Fibroblast of villous mesenchyme (primary cell): ENCODE results near the gene SUCLG2. TPM values are rescaled to one million over a fixed set of nuclear protein-coding genes. Genes with fewer than 3 reads are reported as not detected.

Experiments used
- DNase-seq: peaks from one replicate; pipeline ENCODE4 v3.0.0-alpha.2; 2010; ENCODE audit warnings: low read depth
- H3K4me3 ChIP-seq: 2 replicates; pipeline ENCODE4 v1.5.1; 2011; ENCODE audit warnings: low read depth, mild to moderate bottlenecking, low read length
- CTCF ChIP-seq: IDR thresholded peaks from 2 replicates; pipeline ENCODE4 v1.5.1; 2012; ENCODE audit warnings: low read depth, mild to moderate bottlenecking, low read length; ENCODE audit not compliant: insufficient read depth
- total RNA-seq: library from RNA; depleted of rRNA; stranded (reverse); fragments of >200 nt; gene quantifications from 2 replicates; pipeline ENCODE4 v1.2.3, GENCODE V29; 2012

SUCLG2 gene
- total RNA-seq, 1 donor, result 45.8 TPM

GRCh38 chr3:67377299-67377698 is 277.1 kb downstream of the SUCLG2 start:
- no peak for DNase-seq
- TF ChIP-seq CTCF, result no peak
- no peak overlapping the region for H3K4me3 ChIP-seq

- no peak overlapping the region for H3K4me3 ChIP-seq
- TF ChIP-seq CTCF, result no peak
- peak; percentile 74 for DNase-seq
Measured at GRCh38 chr3:67376416-67376815, 278.0 kb downstream of the SUCLG2 start.

GRCh38 chr3:67375976-67376375 is 278.4 kb downstream of the SUCLG2 start:
- H3K4me3 ChIP-seq, result no peak overlapping the region
- TF ChIP-seq CTCF, result no peak
- peak; percentile 86 for DNase-seq

- peak; percentile 75 for DNase-seq
- H3K4me3 ChIP-seq, result no peak overlapping the region
- TF ChIP-seq CTCF, result no peak
Measured at GRCh38 chr3:67362686-67363085, 291.7 kb downstream of the SUCLG2 start.

GRCh38 chr3:67361770-67362169 is 292.6 kb downstream of the SUCLG2 start:
- H3K4me3 ChIP-seq, result no peak overlapping the region
- DNase-seq, result no peak
- no peak for TF ChIP-seq CTCF

GRCh38 chr3:67361323-67361722 is 293.1 kb downstream of the SUCLG2 start:
- no peak for DNase-seq
- H3K4me3 ChIP-seq, result no peak overlapping the region
- TF ChIP-seq CTCF, result no peak
